Activated CD8-positive, alpha-beta memory T cell treated with anti-CD3 and anti-CD28 coated beads for 36 hours (primary cell): ENCODE results near the gene USP6. TPM values are rescaled to one million over a fixed set of nuclear protein-coding genes. Genes with fewer than 3 reads are reported as not detected.
"Not testable (repeated sequence)": the region's sequence is repeated elsewhere in the genome, so short reads cannot be mapped to it uniquely, and the experiment has no call there.

ENCODE experiments used
- CTCF ChIA-PET: fragments of 350-600 bp; sonication (Branson Sonifier 250); formaldehyde crosslinking; loops from one replicate; lab custom pipeline; 2021; ENCODE audit warnings: antibody characterized with exemption; lab: Charles Lee
- POLR2A ChIA-PET: fragments of 350-600 bp; sonication (Branson Sonifier 250); formaldehyde crosslinking; loops from one replicate; lab custom pipeline; 2021; ENCODE audit warnings: antibody characterized with exemption; lab: Charles Lee
- total RNA-seq, 2 experiments: library from RNA; stranded (reverse); gene quantifications; one replicate each; pipeline ENCODE4 v1.2.3, GENCODE V29; 2021

Gene USP6
- total RNA-seq, result under 1 TPM; 0.04 TPM

DNA sequence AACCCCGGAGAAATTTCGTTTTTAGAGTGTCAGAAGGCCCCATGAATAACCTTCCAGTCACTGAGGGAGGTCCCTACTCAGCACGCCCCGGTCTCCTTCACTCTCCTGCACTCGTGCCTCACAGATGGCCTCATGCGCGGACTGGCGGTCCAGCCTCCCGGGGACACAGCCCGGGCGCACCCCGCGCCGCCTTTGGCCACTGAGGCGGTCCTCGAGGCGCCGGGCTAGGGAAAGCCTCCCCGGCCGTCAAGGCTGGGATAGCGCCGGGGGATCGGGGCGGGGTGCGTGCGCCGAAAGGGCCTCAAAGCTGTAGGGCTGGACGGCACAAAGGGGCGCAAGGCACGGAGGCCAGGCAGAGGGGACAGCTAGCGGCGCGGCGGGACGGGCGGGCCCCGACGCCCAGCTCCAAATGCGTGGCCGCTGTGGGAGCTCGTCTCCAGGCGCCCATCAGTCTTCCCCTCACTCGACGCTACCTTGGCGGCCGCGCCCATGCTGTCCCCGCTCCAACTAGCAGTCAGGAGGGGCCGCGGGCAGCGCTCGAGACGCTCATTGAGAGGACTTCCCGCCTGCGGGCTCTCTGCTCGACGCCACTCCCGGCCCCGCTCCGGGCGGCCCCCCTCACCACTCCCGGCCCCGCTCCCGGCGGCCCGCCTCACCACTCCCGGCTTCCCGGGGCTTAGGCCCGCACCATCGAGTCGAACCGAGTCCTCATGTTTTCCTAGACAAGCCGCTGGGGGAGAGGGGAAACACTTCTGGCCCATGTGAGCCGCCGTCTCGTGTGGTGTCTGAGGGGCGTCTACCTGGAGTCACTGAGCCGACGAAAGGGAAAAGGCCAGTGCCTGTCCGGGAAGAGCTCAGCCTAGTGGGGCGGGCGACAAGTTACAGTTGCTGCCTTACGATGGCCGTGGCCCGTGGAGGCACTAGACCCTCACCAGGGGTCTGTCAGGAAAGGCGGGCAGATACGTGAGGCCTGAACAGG lies at the start of gene USP6:
Gene USP6, plus strand, starts transcription at position 360 of the 979 bp plus-strand sequence. CDS start 14,336 bp downstream, outside the sequence.
- ChIA-PET CTCF (no interaction called here), POLR2A (no interaction called here)

DNA sequence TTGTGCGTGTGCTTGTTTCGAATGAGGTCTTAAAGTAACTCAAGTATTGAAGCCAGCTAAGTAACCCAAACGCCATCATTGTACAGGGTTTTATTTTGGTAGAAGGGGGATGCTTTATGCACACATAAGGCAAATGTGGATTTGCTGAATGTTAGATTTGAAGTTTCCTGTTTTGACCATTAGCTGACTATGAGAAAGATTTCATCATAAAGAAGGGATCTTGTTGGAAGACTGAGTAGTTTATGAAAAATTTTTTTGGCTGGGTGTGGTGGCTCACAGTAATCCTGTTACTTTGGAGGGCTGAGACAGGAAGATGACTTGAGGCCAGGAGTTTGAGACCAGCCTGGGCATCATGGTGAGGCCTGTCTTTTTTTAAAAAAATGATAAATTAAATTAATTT lies 47.6 kb upstream of the USP6 start:
- ChIA-PET CTCF (no interaction called here), POLR2A (interaction anchor here (0.6 kb wide), 1 partner anchor 32 kb away, joined by 6 read pairs; no protein-coding TSS in a partner anchor)

DNA sequence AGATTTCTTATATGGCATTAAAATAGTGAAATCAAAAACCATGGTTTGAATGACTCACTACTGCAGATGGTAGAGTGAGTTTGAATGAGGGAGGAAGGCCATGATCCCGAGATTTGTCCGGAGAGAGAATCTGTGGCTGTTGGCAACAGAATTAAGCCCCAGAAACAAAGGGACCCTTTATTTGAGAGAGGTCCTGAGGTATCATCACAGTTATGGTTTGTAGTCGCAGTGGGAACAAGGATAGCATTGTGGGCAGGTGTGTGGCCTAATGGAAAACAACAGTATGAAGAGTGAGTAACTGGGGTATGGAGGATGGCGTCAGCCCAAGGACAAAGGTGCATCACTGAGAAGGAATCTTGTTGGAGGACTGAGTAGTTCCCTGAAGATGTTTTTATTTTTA lies 46.1 kb upstream of the USP6 start:
- ChIA-PET CTCF (no interaction called here), POLR2A (no interaction called here)

DNA sequence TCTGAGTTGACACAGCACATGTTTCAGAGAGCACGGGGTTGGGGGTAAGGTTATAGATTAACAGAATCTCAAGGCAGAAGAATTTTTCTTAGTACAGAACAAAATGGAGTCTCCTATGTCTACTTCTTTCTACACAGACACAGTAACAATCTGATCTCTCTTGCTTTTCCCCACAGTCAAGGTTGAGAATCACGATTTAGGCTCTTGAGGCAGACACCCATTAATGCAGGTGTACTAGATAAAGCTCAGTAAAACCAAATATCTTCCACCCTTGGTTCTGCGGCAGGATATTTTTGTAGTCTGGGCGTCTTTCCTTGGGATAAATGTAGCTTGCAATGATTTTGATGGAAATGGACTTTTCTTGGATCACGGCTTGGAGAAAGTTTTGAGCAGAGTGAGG lies 40.4 kb upstream of the USP6 start:
- POLR2A ChIA-PET, CTCF ChIA-PET: not testable (repeated sequence)

DNA sequence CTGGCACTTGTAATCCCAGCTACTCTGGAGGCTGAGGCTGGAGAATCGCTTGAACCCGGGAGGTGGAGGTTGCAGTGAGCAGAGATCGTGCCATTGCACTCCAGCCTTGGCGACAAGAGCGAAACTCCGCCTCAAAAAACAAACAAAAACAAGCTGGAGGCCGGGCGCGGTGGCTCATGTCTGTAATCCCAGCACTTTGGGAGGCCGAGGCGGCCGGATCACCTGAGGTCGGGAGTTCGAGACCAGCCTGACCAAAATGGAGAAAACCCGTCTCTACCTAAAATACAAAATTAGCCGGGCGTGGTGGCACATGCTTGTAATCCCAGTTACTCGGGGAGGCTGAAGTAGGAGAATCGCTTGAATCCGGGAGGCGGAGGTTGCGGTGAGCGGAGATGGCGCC lies 38.6 kb upstream of the USP6 start:
- POLR2A ChIA-PET, result not testable (repeated sequence)
- CTCF ChIA-PET, result interaction anchor here (0.6 kb wide), 1 partner anchor 8 kb away, joined by 3 read pairs; no protein-coding TSS in a partner anchor

DNA sequence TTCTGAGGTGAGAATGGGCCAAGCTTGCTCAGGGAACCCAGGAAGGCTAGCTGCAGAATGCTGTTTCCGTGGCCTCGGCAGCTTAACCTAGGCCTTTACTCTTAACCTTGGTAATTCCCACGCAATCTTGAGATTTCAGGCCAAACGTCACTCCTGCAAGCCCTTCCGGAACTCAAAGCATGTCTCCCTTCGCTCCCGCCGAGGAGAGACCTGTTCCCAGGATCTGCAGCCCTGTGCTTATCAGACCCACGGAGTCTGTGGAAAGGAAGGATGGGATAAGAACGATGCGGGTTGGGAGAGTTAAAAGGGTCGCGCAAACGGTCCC lies 38.1 kb upstream of the USP6 start:
- POLR2A ChIA-PET, result no interaction called here
- CTCF ChIA-PET, result interaction anchor here (0.6 to 1.1 kb wide), 3 partner anchors 8 to 80 kb away, joined by 3 to 4 read pairs (median 3); partner anchors contain the start of genes INCA1 and KIF1C

DNA sequence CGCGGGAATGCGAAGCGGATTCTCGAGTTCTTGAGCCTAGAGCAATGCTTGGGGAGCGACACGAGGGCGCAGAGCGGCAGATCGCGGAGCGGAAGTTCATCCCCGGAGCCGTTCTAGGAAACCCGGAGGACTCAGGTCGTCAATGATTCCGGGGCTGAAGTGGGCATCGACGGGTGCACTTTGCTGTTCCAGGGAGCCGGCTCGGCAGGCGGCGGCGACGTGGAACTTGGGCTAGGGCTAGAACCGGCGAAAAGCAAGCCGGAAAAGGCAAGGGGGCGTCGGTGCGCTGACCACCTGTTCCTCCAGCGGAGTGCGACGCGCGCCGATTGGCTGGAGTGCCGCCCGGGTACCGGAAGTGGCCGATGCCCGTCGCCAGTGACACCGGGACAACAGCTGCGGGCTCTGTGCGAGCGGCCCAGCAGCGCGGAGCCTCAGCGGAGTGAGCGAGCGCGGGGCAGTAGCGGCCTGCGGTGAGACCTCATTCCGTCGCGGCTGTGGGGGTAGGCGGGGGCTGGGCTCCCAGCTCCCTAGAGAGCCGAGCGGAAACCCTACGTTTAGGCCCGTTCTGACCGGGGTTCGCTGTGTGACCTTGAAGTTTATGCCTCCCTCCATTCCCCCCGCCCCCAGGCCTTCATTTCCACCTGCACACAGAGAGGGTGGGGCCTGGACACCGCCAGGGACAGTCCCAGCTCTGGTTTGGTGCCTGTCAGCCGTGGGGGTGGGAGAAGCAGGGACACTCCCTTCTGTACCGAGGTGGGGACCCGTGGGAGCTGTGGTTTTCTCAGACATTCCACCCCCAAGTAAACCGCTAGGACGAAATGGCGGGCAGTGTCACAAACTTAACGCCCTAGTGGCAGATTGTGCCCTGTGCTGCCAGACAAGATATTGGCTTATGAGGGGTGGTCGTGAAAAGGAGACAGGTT lies 37.5 kb upstream of the USP6 start, which contains the start of gene ZFP3:
Gene ZFP3, plus strand, starts transcription at position 362 of the 923 bp plus-strand sequence. CDS start 13,038 bp downstream, outside the sequence.
- POLR2A ChIA-PET, result interaction anchor here (0.5 to 0.6 kb wide), 2 partner anchors 42 to 226 kb away, joined by 4 read pairs; no protein-coding TSS in a partner anchor
- CTCF ChIA-PET, result interaction anchor here (0.7 to 1.1 kb wide), 5 partner anchors 11 to 81 kb away, joined by 3 to 4 read pairs (median 3); partner anchors contain the start of genes INCA1 and KIF1C

DNA sequence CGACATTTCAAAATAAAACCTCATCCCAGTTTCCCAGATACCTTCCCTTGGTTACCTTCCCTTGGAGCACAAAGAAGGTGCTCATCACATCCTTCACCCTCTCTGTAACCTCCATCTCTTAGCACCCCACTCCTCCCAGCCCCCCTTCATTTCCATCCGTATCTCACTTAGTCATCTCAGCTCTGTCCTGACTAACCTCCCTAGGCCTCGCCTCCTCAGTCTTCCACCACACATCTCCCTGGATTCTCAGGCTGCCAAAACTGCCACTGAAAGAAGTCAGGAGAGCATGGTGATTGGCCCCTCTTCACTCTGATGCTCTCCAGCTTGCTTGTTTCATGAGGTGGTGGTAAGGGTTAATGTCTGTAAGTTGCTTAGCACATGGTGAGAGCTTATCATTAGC lies 35.2 kb upstream of the USP6 start:
- POLR2A ChIA-PET, result no interaction called here
- CTCF ChIA-PET, result interaction anchor here (1.1 kb wide), 1 partner anchor 50 kb away, joined by 3 read pairs; no protein-coding TSS in a partner anchor

DNA sequence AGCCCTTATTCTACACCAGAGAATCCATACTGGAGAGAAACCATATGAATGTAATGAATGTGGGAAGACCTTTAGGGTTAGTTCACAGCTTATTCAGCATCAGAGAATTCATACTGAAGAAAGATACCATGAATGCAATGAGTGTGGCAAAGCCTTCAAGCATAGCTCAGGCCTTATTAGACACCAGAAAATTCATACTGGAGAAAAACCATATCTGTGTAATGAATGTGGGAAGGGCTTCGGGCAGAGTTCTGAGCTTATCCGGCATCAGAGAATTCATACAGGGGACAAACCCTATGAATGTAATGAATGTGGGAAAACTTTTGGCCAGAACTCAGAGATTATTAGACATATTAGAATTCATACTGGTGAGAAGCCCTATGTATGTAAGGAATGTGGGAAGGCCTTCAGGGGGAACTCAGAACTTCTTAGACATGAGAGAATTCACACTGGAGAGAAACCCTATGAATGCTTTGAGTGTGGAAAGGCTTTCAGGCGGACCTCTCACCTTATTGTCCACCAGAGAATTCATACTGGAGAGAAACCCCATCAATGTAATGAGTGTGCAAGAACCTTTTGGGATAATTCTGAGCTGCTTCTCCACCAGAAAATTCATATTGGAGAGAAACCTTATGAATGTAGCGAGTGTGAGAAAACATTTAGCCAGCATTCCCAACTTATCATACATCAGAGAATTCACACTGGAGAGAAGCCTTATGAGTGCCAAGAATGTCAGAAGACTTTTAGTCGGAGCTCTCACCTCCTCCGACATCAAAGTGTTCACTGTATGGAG lies 23.4 kb upstream of the USP6 start:
- ChIA-PET POLR2A (no interaction called here), CTCF (interaction anchor here (0.6 kb wide), 1 partner anchor 80 kb away, joined by 4 read pairs; no protein-coding TSS in a partner anchor)

DNA sequence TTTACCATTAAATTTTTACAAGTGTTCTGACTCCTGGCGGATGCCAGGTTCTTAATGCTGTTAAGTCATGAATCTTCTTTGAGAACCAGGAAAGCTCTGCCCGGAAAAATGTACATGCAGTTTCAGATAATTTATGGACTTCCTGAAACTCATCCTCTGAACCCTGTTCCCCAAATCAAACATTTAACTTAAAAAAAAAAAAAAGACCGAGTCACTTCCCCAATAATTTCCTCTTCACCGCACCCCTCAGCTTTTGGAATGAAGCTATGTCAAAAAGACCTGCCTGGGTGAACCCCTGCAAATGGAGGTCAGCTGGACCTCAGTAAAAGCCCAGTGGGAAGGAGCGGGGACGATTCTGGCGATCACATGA lies 19.1 kb upstream of the USP6 start:
- ChIA-PET CTCF (no interaction called here), POLR2A (no interaction called here)

DNA sequence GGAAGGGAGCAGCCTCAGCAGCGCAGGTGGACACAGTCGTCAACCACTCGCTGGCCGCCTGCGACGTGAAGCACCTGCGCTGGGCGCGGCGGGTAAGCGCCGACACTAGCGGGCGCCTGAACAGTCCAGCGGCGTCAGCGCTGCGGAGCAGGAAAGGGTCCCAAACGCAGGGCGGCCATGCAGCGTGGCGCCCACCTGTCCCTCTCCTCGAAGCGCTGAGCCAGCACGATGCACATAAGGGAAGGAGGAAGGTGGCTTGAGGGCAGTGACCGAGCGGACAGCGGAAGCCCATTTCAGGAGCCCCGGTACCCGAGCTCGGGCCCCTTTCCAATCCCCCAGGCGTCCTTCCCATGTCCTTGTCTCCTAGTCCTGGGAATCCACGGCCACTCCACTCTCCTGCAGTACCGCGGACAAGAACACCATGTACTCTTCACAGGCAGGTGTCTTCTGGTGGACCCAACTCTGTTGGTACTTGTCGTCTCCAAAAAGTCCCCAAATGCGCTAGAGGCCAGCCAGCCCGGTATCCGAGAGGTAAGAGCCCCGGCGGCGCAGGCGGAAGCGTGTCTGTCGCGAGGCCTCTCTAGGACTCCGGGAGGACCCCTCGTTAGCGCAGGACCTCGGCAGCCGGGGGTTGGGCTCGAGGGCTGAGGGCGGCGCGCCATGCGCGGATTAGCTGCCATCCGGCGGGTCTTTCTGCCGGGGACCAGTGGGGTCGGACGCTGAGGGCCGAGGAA lies 18.6 kb upstream of the USP6 start:
- POLR2A ChIA-PET, result no interaction called here
- CTCF ChIA-PET, result interaction anchor here (0.6 kb wide), 1 partner anchor 129 kb away, joined by 3 read pairs; no protein-coding TSS in a partner anchor

DNA sequence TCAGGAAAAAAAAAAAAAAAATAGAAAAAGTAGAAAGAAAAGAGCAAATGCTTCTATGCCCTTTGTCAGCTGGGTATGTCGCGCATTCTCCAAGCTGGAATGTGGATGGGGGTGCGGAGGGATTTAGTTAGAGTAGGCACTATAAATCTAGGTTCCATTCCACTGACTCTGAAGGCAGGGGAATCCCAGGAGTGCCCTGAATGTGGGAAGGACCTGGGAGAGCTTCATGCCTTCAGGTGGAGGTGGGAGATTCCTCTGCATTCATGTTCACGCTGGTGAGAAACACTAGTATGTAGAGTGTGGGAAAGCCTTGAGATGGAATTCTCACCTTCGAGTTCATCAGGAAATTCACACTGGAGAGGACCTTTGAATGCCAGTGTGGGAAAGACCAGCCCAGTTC lies 16.6 kb upstream of the USP6 start:
- CTCF ChIA-PET, result no interaction called here
- POLR2A ChIA-PET, result no interaction called here

DNA sequence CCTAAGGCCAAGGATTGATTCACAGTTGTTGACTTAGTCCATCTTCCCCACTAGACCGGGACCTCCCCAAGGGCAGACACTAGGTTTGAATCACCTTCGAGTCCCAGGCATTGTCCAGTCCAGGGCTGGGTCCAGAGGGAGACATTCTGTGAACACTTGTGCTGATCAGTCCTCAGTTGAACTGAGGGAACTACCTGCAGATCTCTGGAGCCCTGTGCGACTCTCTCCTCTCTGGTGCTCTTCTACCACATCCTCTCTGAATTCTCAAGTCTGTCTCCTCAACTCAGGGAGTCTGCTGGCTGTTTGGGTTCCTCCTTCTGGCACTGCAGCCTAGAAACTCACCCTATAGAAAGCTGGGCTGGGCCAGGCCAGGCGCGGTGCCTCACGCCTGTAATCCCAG lies 15.0 kb upstream of the USP6 start:
- ChIA-PET CTCF (no interaction called here), POLR2A (interaction anchor here (0.6 kb wide), 1 partner anchor 33 kb away, joined by 6 read pairs; no protein-coding TSS in a partner anchor)

DNA sequence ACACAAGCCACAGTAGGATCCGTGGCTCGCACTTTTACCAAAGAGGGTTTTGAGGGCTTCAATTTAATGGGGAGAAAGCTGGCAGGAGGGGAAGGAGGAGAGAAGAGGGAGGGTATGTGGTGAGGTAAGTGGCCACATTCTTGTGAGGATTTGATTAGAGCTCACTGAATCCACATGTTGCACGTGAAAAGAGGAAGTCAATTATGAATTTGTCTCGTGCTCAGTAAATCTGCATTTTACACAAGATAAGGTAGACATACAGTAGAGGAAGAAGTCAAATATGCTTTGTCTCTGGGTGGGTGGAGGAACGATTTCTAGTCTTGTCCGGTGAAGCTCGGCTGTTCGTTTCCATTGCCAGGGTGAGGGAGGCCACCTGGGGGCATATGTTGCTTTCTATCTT lies 5.0 kb upstream of the USP6 start:
- POLR2A ChIA-PET, result no interaction called here
- CTCF ChIA-PET, result interaction anchor here (0.6 to 1.3 kb wide), 4 partner anchors 48 to 81 kb away, joined by 3 to 5 read pairs (median 4); partner anchors contain the start of gene ZNF594

DNA sequence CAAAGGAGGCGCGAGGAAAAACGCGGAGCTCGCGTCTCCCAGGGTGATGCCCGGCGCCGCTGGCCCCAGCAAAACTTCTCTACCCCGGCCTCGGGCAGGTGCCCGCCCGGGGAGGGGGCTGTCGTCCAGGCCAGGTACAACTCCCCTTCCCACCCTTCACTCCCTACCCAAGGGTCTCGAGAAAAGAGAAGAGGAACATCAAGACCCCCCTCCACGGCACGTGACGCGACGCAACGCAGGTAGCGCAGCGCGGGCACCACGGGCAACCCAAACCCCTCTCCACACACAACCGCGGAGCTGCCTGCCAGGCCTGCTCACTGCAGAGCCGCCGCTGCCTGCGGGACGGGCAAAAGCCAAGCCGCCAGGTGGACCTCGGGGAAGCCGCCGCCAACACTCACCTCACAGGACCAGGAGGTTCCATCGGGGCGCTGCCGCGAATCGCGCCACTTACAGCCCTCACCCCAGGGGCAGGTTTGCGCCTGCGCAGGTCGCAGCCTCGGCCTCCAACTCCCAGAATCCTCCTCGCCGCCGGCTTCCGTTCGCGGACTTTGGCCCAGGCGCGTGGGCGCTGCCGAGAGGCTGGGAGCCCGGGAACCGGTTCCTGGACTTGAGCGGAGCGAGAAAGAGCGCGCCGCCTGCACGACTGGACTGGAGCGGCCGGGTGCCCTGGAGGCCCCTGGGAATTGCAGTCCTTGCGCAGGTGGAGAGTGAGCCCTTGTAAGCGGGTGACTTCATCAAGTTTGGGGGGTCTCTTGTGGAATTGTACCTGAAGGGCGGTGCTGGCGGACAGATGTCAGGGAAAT lies 4.2 kb upstream of the USP6 start, which contains the start of gene ZNF232:
Gene ZNF232, minus strand, starts transcription at position 477 of the 803 bp plus-strand sequence. Its CDS starts 56 bp downstream, at position 421.
- ChIA-PET POLR2A (no interaction called here), CTCF (interaction anchor here (0.6 to 1.3 kb wide), 4 partner anchors 59 to 198 kb away, joined by 3 to 5 read pairs (median 4); partner anchors contain the start of gene ZNF594)

DNA sequence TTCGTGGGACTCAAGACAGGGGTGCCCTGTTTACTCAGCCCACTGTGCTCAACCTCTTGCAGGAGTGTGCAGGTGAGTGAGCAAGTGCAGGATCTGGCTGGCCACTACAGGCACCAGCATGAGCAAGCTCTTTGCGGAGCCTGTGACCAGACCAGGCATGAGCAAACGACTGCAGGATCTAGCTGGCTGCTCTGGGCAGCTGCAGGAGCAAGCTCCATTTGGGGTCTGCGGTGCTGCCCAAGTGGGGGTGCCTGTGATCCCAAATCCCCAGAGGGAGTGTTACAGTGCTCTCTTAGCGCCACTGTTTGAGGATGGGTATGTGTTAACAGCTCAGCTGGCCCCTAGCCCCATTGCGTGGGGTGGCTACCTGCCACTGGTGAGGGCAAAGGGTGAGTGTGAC lies 2.4 kb downstream of the USP6 start:
- CTCF ChIA-PET, result no interaction called here
- POLR2A ChIA-PET, result no interaction called here

DNA sequence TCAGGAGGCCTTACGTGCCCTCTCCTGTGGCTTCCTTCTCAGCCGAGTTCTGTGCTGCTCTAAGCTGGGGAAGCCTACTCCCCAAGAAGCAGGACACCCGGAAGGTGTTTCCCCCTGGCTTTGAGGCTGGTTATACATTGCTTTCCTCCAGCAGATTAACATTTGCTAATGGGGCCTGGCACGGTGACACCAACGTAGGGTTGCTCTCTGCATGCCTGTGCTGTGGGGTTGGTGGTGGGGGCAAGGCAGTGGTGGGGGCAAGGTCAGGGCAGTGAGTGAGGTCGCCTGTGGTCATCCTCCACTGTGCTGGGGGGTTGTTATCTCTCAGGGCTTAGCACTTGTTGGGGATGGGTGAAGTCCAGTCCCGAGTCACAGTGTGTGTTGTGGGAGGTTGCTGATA lies 4.2 kb downstream of the USP6 start:
- POLR2A ChIA-PET, result no interaction called here
- CTCF ChIA-PET, result interaction anchor here (0.6 kb wide), 1 partner anchor 1791 kb away, joined by 3 read pairs; no protein-coding TSS in a partner anchor
